SU-DHL-6 (cell line): ENCODE results near the gene PASK.

Source experiments
- CTCF ChIP-seq: fragments of 200-600 bp; sonication (generic); IDR thresholded peaks from one replicate; pipeline ENCODE4 v1.5.1; 2017; ENCODE audit warnings: antibody characterized with exemption, mild to moderate bottlenecking, low read length, moderate library complexity; ENCODE audit not compliant: insufficient read depth, poor library complexity, severe bottlenecking
- EZH2phosphoT487 ChIP-seq: fragments of 200-600 bp; sonication (generic), shearing (Covaris generic); conservative IDR thresholded peaks from 2 replicates; pipeline ENCODE4 v1.6.1; 2018; ENCODE audit warnings: mild to moderate bottlenecking, antibody characterized with exemption, low read length, moderate library complexity, mixed read lengths

GRCh38 chr2:241096979-241097378 lies 52.3 kb downstream of the PASK start:
- TF ChIP-seq CTCF (no peak), EZH2phosphoT487 (no peak)
